Activated CD4-positive, alpha-beta T cell treated with anti-CD3 and anti-CD28 coated beads for 24 hours (primary cell): ENCODE measurements around the gene PEX14.

Source experiments
- DNase-seq, 2 donors: peaks; one replicate each; pipeline ENCODE4 v3.0.0-alpha.2; 2020; ENCODE audit warnings: low read depth in 2 of 2

PEX14 gene

GRCh38 chr1:10665226-10665625, 190.5 kb downstream of the PEX14 start:
- DNase-seq = no peak

- no peak for DNase-seq
These were observed 191.4 kb downstream of the PEX14 start for GRCh38 chr1:10665930-10666850.

- DNase-seq = no peak
These were observed 193.4 kb downstream of the PEX14 start for GRCh38 chr1:10667861-10668761.

- DNase-seq = no peak
These were observed 194.8 kb downstream of the PEX14 start for GRCh38 chr1:10669570-10669969.

GRCh38 chr1:10670190-10670589, 195.4 kb downstream of the PEX14 start:
- DNase-seq = no peak

- DNase-seq = no peak
These were observed 196.3 kb downstream of the PEX14 start for GRCh38 chr1:10671090-10671489.

- DNase-seq = no peak
These were observed 197.0 kb downstream of the PEX14 start for GRCh38 chr1:10671622-10672342.

GRCh38 chr1:10672343-10673050, 197.7 kb downstream of the PEX14 start:
- no peak for DNase-seq

GRCh38 chr1:10673109-10673711, 198.5 kb downstream of the PEX14 start:
- DNase-seq = no peak

GRCh38 chr1:10674222-10674621, 199.5 kb downstream of the PEX14 start:
- DNase-seq = no peak

- no peak for DNase-seq
These were observed 200.2 kb downstream of the PEX14 start for GRCh38 chr1:10674700-10675609.

- DNase-seq = no peak
These were observed 201.1 kb downstream of the PEX14 start for GRCh38 chr1:10675813-10676212.

- no peak for DNase-seq
These were observed 202.2 kb downstream of the PEX14 start for GRCh38 chr1:10676963-10677362.

GRCh38 chr1:10677491-10678391, 203.0 kb downstream of the PEX14 start:
- no peak for DNase-seq

GRCh38 chr1:10678402-10678801, 203.7 kb downstream of the PEX14 start:
- no peak for DNase-seq

- DNase-seq = no peak
These were observed 204.1 kb downstream of the PEX14 start for GRCh38 chr1:10678852-10679251.

GRCh38 chr1:10679496-10680220, 204.9 kb downstream of the PEX14 start:
- DNase-seq = no peak
